C4-2B (cell line): ENCODE results near the gene KHDC4.

Experiments used
- CTCF ChIP-seq: fragments of 450-650 bp; conservative IDR thresholded peaks from 2 replicates; pipeline ENCODE4 v1.5.1; 2017; ENCODE audit warnings: mild to moderate bottlenecking
- ZFX ChIP-seq: fragments of 450-650 bp; IDR thresholded peaks from 2 replicates; pipeline ENCODE4 v1.6.1; 2017

- TF ChIP-seq CTCF, result no peak
- no peak for TF ChIP-seq ZFX
These were observed 44.2 kb upstream of the KHDC4 start, which contains the start of gene ARHGEF2 for GRCh38 chr1:155978325-155978972.
